RCC 7860 (cell line): ENCODE measurements around the gene MMP3.
A peak's percentile ranks its signal among the peaks of the same experiment; 100 is the strongest.
"Not testable (repeated sequence)": the region's sequence is repeated elsewhere in the genome, so short reads cannot be mapped to it uniquely, and the experiment has no call there.

Source experiments
- DNase-seq: peaks from one replicate; pipeline ENCODE4 v3.0.0-alpha.2; 2015; ENCODE audit warnings: low spot score
- FAIRE-seq: peaks from 2 replicates; lab custom pipeline; 2012; peaks lifted over from hg19 to GRCh38; lab: Jason Lieb, UNC

Gene MMP3

GRCh38 chr11:102843489-102843888 lies at the start of gene MMP3:
Gene MMP3, minus strand, starts transcription at chr11:102843609. Its CDS starts 63 bp downstream, at chr11:102843546.
- DNase-seq (peak; percentile 10), FAIRE-seq (no peak)

DNA sequence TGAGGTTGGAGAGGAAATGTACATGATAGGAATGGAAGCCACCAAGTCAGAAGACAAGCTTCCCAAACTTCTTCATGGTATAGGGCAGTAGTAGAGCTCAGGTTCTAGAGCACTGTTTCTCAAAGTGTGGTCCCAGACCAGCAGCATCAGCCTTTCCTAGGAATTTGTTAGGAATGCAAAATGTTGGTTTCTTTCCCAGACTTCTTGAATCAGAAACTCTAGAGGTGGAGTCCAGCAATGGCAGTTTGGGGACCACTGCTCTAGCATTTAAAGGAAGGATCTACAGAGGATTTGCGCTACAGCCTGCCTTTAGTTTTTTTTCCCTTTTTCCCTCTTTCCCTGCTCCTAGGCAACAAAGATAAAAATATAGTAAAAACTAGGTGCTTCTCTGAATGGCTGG lies 48.3 kb upstream of the MMP3 start:
- no peak for DNase-seq
- no peak for FAIRE-seq

- FAIRE-seq (no peak), DNase-seq (no peak)
These were observed 43.6 kb upstream of the MMP3 start for GRCh38 chr11:102886999-102887398.

DNA sequence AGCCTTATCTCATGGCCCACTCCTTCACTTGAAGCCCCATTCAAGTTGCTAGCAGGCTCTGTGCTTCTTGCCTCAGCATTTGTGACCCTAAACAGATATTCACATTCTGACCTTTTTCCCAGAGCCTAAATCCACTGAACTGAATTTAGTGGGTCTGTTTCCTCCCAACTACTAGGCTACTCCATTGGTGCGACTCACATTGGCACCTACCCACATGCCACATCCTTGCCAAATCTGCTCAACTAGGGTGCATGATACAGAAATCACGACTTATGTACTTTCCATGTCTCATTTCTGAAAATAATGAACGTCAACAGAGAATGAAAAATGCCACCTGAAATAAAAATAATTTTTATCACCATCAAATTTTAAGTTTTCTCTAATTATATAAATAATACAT lies 39.7 kb upstream of the MMP3 start:
- DNase-seq = no peak
- FAIRE-seq = no peak

GRCh38 chr11:102882389-102883024 lies 39.1 kb upstream of the MMP3 start:
- DNase-seq = peak; percentile 34
- no peak for FAIRE-seq

DNA sequence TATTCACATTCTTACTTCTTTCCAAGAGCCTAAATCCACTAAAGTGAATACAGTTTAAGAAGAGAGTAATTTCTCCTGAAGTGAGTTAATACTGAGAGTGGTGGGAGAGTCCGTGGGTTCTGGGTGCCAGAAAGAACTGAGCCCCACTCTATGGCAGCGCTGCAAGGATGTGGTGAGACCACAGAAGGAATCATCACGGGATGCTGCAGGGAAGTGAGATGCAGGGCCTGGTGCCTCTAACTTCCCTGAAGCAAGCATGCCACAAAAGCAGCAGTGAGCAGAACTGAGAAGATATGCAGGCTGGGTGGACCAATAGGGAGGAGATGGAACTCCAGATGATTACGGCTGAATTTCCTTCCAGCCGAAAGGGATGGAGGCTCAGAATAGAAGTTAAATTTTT lies 36.4 kb upstream of the MMP3 start:
- no peak for FAIRE-seq
- DNase-seq = no peak

DNA sequence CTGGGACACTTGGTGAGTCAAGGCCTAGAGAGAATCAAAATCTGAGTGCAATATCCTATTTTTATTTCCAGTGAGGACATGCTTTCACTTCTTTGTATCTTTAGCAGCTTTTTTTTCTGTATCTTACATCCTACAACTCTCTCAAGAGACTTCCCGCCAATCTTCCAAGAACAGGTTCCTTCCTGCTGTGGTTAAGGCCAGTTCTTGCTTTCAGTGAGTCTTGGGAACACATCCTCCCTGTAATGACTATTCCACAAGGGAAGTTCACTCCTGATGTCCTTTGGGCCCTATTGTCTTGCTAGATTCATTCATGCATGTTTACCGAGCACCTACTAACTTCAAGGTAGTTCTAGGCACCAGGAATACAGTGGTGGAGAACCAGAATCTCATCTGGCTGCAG lies 35.2 kb upstream of the MMP3 start:
- DNase-seq = no peak

GRCh38 chr11:102874852-102875251 lies 31.4 kb upstream of the MMP3 start, which contains the start of gene MMP12:
Gene MMP12, minus strand, starts transcription at chr11:102874982. Its CDS starts 45 bp downstream, at chr11:102874937.
- DNase-seq = no peak
- FAIRE-seq = no peak

More for the DNA sequence above, 35.2 kb upstream of the MMP3 start:
- FAIRE-seq = no peak

- DNase-seq, FAIRE-seq: not testable (repeated sequence)
These were observed 26.1 kb upstream of the MMP3 start for GRCh38 chr11:102869354-102869964.

- DNase-seq = no peak
- no peak for FAIRE-seq
These were observed 24.9 kb upstream of the MMP3 start for GRCh38 chr11:102868339-102868738.

GRCh38 chr11:102864724-102865123 lies 21.3 kb upstream of the MMP3 start:
- DNase-seq (no peak), FAIRE-seq (no peak)

DNA sequence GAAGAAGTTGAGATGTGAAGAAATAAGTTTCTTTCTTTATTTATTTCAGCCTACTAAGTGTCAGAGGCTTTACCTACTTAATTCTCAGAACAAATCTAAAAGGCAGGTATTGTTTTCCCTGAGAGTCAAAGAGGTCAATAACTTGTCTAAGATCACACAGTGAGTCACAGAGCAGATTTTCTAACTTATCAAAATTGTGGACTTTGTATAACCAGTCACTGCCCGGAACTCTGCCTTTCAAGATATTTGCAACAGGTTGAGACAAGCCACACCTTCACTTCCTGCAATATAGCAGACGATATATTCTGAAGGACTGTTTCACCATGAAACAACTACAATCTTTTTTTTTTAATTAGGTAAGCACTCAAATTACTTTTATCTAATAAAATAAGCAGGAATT lies 10.5 kb upstream of the MMP3 start:
- FAIRE-seq = no peak
- no peak for DNase-seq

- no peak for FAIRE-seq
- no peak for DNase-seq
These were observed 9.6 kb upstream of the MMP3 start for GRCh38 chr11:102853055-102853454.

GRCh38 chr11:102850973-102851745 lies 7.8 kb upstream of the MMP3 start:
- DNase-seq = peak; percentile 95
- peak; percentile 91 for FAIRE-seq

DNA sequence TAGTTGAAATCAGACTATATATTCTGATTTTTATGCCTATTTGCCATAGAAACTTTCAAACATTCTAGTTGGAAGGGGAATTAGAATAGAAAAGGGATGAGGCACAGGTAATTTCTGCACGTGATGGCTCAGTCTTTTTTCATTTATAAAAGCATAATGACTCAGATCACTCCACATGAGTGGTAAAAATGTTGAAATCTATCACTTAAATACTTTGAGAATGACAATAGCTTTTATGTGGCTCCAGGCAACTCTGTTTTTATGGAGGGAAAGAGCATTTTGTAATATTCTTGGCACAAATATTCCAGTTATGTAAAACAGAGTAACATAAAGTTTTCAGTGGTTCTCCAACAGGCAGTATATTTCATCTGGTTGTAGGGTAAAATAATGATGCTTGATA lies 5.9 kb upstream of the MMP3 start:
- FAIRE-seq = no peak
- DNase-seq = peak; percentile 43

GRCh38 chr11:102846292-102846691 lies 2.9 kb upstream of the MMP3 start:
- peak; percentile 39 for DNase-seq
- FAIRE-seq = peak; percentile 52

DNA sequence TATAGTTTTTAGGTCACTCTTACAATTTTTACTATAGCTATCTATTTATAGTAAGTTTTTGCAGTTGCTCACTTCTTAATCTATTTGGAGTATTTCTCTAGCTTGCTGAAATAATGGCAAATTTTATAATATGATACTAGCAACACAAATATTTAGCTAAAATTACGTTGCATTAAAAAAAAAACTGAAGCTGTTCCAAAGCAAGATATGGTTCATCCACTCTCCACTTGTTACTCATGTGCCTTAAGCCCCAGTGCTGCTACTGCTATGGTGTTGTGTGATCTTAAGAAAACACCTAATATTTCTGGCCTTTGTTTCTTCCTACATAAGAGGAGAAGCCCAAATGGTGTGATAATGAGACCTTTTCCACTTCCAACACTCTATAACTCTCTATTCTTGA lies 479 bp downstream of the MMP3 start:
- DNase-seq = no peak
- no peak for FAIRE-seq

GRCh38 chr11:102840018-102840417 lies 3.4 kb downstream of the MMP3 start:
- DNase-seq = no peak
- no peak for FAIRE-seq

- no peak for DNase-seq
- no peak for FAIRE-seq
These were observed 5.8 kb downstream of the MMP3 start for GRCh38 chr11:102837646-102838045.

DNA sequence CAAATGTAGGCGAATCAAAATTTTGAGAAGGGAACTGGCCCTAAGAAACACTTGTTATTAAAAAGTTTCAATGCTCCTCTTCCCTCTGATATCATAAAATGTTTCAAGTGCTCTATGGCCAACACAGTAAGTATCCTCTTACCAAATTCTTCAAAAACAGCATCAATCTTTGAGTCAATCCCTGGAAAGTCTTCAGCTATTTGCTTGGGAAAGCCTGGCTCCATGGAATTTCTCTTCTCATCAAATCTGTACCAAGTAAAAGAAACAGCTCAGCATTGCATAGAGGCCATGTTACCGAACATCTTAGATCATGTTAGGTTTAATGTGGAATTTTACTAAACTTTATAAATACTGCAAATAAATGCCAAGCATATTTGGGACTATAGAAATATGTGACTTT lies 6.3 kb downstream of the MMP3 start:
- DNase-seq (no peak), FAIRE-seq (no peak)

DNA sequence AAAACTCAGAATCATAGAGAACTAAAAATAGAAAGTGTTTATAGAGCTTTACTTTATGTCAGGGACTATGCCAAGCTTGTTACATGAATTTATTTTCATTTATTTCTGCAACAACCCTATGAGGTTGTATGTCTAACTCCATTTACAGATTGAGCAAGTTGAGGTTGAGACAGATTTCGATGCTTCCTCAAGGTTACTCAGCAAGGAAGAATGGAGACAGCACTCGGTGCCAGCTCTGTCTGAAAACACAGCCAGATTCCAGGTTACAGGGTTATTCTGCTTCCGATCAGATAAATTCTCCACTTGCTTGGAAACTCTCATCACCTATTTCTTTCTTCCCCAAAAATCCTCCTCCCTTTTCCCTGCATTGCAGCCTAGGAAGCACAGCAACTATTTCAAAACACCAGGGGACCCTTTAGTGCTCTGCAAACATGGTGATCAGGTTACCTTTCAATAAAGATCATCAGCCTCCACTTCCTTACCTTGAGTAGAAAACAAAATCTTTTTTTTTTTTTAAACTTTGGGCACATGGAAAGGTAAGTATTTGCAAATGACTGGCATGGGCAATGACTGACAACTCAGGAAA lies 7.0 kb downstream of the MMP3 start:
- FAIRE-seq (no peak), DNase-seq (no peak)

GRCh38 chr11:102833731-102834130 lies 9.7 kb downstream of the MMP3 start:
- FAIRE-seq = no peak

More at GRCh38 chr11:102833731-102834130, 9.7 kb downstream of the MMP3 start:
- no peak for DNase-seq
